ENCODE measurements around the gene MBNL2.
A peak's percentile ranks its signal among the peaks of the same experiment; 100 is the strongest.

The MBNL2 gene

DNA sequence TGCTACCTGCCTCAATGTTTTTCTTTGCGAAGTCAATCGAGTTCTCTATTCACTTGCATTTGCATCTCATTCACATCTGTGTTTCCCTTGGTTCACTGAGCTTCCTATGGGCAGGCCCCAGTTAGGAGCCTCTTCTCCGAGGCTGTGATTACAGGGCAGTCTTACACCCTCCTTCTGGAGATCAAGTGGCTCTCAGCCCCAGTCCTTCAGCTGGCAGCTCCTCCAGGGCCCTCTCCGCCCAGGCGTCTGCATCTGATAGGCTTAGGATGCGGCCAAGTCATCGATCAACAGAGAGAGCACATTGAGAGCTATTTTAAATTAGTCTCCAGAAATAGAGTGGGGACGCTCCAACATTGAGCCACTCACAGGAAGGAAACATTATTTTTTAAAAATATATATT, 44.2 kb downstream of the MBNL2 start:
- DNase-seq (ENCODE audit: low read depth), result no peak
- TF ChIP-seq CTCF (conservative IDR thresholded peaks at IDR 0.05; ENCODE audit: control insufficient read depth, insufficient read depth, low read depth, low read length), result no peak
- no peak overlapping the region for H3K4me3 ChIP-seq (ENCODE audit: control insufficient read depth, low read depth, low read length)

- no peak for TF ChIP-seq CTCF (conservative IDR thresholded peaks at IDR 0.05; ENCODE audit: control insufficient read depth, insufficient read depth, low read depth, low read length)
- DNase-seq (ENCODE audit: low read depth), result no peak
- no peak overlapping the region for H3K4me3 ChIP-seq (ENCODE audit: control insufficient read depth, low read depth, low read length)
These were observed 44.8 kb downstream of the MBNL2 start for GRCh38 chr13:97266772-97267417.

- no peak for DNase-seq (ENCODE audit: low read depth)
- no peak for TF ChIP-seq CTCF (conservative IDR thresholded peaks at IDR 0.05; ENCODE audit: control insufficient read depth, insufficient read depth, low read depth, low read length)
- H3K4me3 ChIP-seq (ENCODE audit: control insufficient read depth, low read depth, low read length), result no peak overlapping the region
These were observed 45.4 kb downstream of the MBNL2 start for GRCh38 chr13:97267418-97268059.

- peak; percentile 7 for TF ChIP-seq CTCF (conservative IDR thresholded peaks at IDR 0.05; ENCODE audit: control insufficient read depth, insufficient read depth, low read depth, low read length)
These were observed 46.6 kb downstream of the MBNL2 start for GRCh38 chr13:97268772-97269171.

GRCh38 chr13:97269603-97270002, 47.5 kb downstream of the MBNL2 start:
- no peak overlapping the region for H3K4me3 ChIP-seq (ENCODE audit: control insufficient read depth, low read depth, low read length)
- DNase-seq (ENCODE audit: low read depth), result no peak
- TF ChIP-seq CTCF (conservative IDR thresholded peaks at IDR 0.05; ENCODE audit: control insufficient read depth, insufficient read depth, low read depth, low read length), result no peak

More at GRCh38 chr13:97268772-97269171, 46.6 kb downstream of the MBNL2 start:
- no peak for DNase-seq (ENCODE audit: low read depth)
- H3K4me3 ChIP-seq (ENCODE audit: control insufficient read depth, low read depth, low read length), result no peak overlapping the region

DNA sequence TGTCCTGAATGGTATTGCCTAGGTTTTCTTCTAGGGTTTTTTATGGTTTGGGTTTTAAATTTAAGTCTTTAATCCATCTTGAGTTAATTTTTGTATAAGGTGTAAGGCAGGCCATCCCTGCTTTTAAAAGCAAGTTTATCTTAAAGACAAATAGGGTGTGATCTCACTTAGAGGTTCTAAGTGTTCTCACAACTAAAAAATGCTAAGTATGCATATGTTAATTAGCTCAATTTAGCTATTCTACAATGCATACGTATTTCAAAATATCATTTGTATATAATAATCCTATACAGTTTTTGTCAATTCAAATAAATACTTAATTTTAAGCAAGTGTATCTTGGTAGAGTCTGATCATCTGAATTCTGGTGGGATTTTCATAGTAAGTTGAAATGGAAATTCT, 50.4 kb downstream of the MBNL2 start:
- DNase-seq (ENCODE audit: low read depth), result no peak
- no peak for TF ChIP-seq CTCF (conservative IDR thresholded peaks at IDR 0.05; ENCODE audit: control insufficient read depth, insufficient read depth, low read depth, low read length)

More for the DNA sequence above, 50.4 kb downstream of the MBNL2 start:
- no peak overlapping the region for H3K4me3 ChIP-seq (ENCODE audit: control insufficient read depth, low read depth, low read length)
